ENCODE measurements around the gene AGAP3.

Gene AGAP3

GRCh38 chr7:151110941-151111645 lies 24.8 kb downstream of the AGAP3 start:
- peak; percentile 83 for TF ChIP-seq CTCF (IDR thresholded peaks at IDR 0.05; ENCODE audit: low read depth, low read length, missing control alignments)
- H3K4me3 ChIP-seq (ENCODE audit: low read depth, low read length): no peak overlapping the region
- in situ Hi-C loops (cut with HindIII; ENCODE audit: low sequenced_read_pairs): no loop called here
- DNase-seq (ENCODE audit: low read depth): no peak

GRCh38 chr7:151113344-151114150 lies 27.3 kb downstream of the AGAP3 start:
- in situ Hi-C loops (cut with HindIII; ENCODE audit: low sequenced_read_pairs): no loop called here
- peak overlapping the region; percentile 23 for H3K4me3 ChIP-seq (ENCODE audit: low read depth, low read length)
- DNase-seq (ENCODE audit: low read depth): peak; percentile 73
- peak; percentile 11 for TF ChIP-seq CTCF (IDR thresholded peaks at IDR 0.05; ENCODE audit: low read depth, low read length, missing control alignments)

- TF ChIP-seq CTCF (IDR thresholded peaks at IDR 0.05; ENCODE audit: low read depth, low read length, missing control alignments): no peak
- in situ Hi-C loops (cut with HindIII; ENCODE audit: low sequenced_read_pairs): no loop called here
- H3K4me3 ChIP-seq (ENCODE audit: low read depth, low read length): peak overlapping the region; percentile 23
- DNase-seq (ENCODE audit: low read depth): no peak
Measured at GRCh38 chr7:151114151-151115090, 28.1 kb downstream of the AGAP3 start.

- in situ Hi-C loops (cut with HindIII; ENCODE audit: low sequenced_read_pairs): no loop called here
- no peak for TF ChIP-seq CTCF (IDR thresholded peaks at IDR 0.05; ENCODE audit: low read depth, low read length, missing control alignments)
- DNase-seq (ENCODE audit: low read depth): no peak
- peak overlapping the region; percentile 20 for H3K4me3 ChIP-seq (ENCODE audit: low read depth, low read length)
Measured at GRCh38 chr7:151115121-151115835, 29.0 kb downstream of the AGAP3 start.

- TF ChIP-seq CTCF (IDR thresholded peaks at IDR 0.05; ENCODE audit: low read depth, low read length, missing control alignments): no peak
- in situ Hi-C loops (cut with HindIII; ENCODE audit: low sequenced_read_pairs): no loop called here
- DNase-seq (ENCODE audit: low read depth): no peak
- H3K4me3 ChIP-seq (ENCODE audit: low read depth, low read length): peak overlapping the region; percentile 20
Measured at GRCh38 chr7:151115836-151116418, 29.7 kb downstream of the AGAP3 start.
